Endodermal cell (in vitro differentiated cells): ENCODE measurements around the gene OR7A10. TPM values are rescaled to one million over a fixed set of nuclear protein-coding genes. Genes with fewer than 3 reads are reported as not detected.

Experiments used
- DNase-seq: peaks from one replicate; pipeline ENCODE4 v3.0.0-alpha.2; 2017
- H3K27ac ChIP-seq: 2 replicates; pipeline ENCODE4 v1.5.1; 2013; ENCODE audit warnings: mild to moderate bottlenecking, low read depth, low read length, moderate library complexity
- H3K27me3 ChIP-seq: 2 replicates; pipeline ENCODE4 v1.6.1; 2013; ENCODE audit warnings: mild to moderate bottlenecking, low read length, moderate library complexity; ENCODE audit not compliant: insufficient read depth, control insufficient read depth, poor library complexity, severe bottlenecking
- H3K36me3 ChIP-seq: 2 replicates; pipeline ENCODE4 v1.7.0; 2013; ENCODE audit warnings: mild to moderate bottlenecking, low read length, moderate library complexity; ENCODE audit not compliant: control insufficient read depth, insufficient read depth
- H3K4me1 ChIP-seq: one replicate; pipeline ENCODE4 v1.7.0; 2013; ENCODE audit warnings: low read length; ENCODE audit not compliant: control insufficient read depth, insufficient read depth
- H3K4me3 ChIP-seq: 2 replicates; pipeline ENCODE4 v1.5.1; 2013; ENCODE audit warnings: mild to moderate bottlenecking, low read length, moderate library complexity
- H3K9ac ChIP-seq: 2 replicates; pipeline ENCODE4 v1.6.1; 2013; ENCODE audit warnings: mild to moderate bottlenecking, low read length, moderate library complexity; ENCODE audit not compliant: poor library complexity, severe bottlenecking; ENCODE audit errors: extremely low read depth
- H3K9me3 ChIP-seq: 2 replicates; pipeline ENCODE4 v1.6.1; 2013; ENCODE audit warnings: mild to moderate bottlenecking, low read length, moderate library complexity; ENCODE audit not compliant: control insufficient read depth
- H3K27ac Mint-ChIP-seq: 2 replicates; pipeline ENCODE4 v1.8.0; 2020; ENCODE audit warnings: mixed read lengths
- H3K27me3 Mint-ChIP-seq: 2 replicates; pipeline ENCODE4 v1.8.0; 2021; ENCODE audit warnings: mild to moderate bottlenecking, mixed read lengths; ENCODE audit not compliant: insufficient read depth
- H3K36me3 Mint-ChIP-seq: 2 replicates; pipeline ENCODE4 v1.8.0; 2020; ENCODE audit warnings: low read depth, mixed read lengths
- H3K4me1 Mint-ChIP-seq: 2 replicates; pipeline ENCODE4 v1.8.0; 2020; ENCODE audit warnings: mixed read lengths
- H3K4me3 Mint-ChIP-seq: 2 replicates; pipeline ENCODE4 v1.8.0; 2020; ENCODE audit warnings: mild to moderate bottlenecking, moderate library complexity, mixed read lengths
- H3K9me3 Mint-ChIP-seq: 2 replicates; pipeline ENCODE4 v1.8.0; 2020; ENCODE audit warnings: mild to moderate bottlenecking, mixed read lengths
- WGBS, 2 experiments: methylation state at CpG; one replicate each; pipeline versions ENCODE4 v1.1.5 to v1.1.7; 2013; ENCODE audit warnings: missing lambda C conversion rate in 2 of 2, mixed read lengths in 1 of 2; ENCODE audit not compliant: insufficient coverage in 1 of 2, insufficient read length in 1 of 2; 5-methylcytosine and 5-hydroxymethylcytosine counted together
- total RNA-seq, 2 donors: library from RNA; stranded (reverse); fragmentation: NEBNext Ultra II Directional in 1 of 2; extraction: Animal tissue kit (Norgen Biotek cat#: 25700) in 1 of 2; gene quantifications; 2 replicates in 1 of 2; 3 replicates in 1 of 2; pipeline ENCODE4 v1.2.1, GENCODE V29; 2021
- TF ChIP-seq, protein P1 (sequence below): fragments of 200-600 bp; sonication (generic); conservative IDR thresholded peaks from 2 replicates; pipeline ENCODE4 v1.5.0; 2021; ENCODE audit warnings: antibody characterized with exemption, mild to moderate bottlenecking

OR7A10 gene
- total RNA-seq, 2 donors from 2014 or later, result not detected

DNA sequence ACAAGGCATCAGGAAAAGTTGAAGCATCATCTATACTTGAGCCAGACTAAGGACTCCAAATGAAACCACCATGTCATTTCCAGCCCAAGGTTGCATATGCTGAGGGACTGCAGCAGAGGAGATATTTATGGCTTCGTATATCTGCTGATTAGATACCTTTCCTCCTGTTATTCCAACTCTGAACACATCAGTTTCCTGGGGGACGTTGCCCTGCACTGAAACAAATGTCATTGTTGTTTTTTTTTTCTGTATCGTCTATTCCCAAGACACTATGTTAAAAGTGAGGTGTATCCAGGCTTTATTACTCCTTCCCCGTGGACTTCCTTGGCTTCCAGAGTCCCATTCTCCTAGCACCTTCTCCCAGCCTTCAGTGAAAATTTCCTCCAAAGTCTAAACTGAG lies 37.3 kb upstream of the OR7A10 start, which contains the start of gene OR7A17:
OR7A17 (minus strand) TSS at position 101 of the 400 bp plus-strand sequence. CDS start 4,777 bp downstream, outside the sequence.
- DNase-seq, result no peak
- Histone ChIP-seq H3K4me3 (no peak within 1 kb of the TSS), H3K27ac (no peak within 1 kb of the TSS), H3K4me1 (no peaks in the 10 kb centered on the region), H3K9me3 (peaks cover 54% of the 10 kb centered on the region), H3K9ac (no peak within 1 kb of the TSS), H3K36me3 (no peaks in the 10 kb centered on the region), H3K27me3 (no peaks in the 10 kb centered on the region)
- Mint-ChIP-seq H3K36me3 (no peaks in the 10 kb centered on the region), H3K27ac (no peak within 1 kb of the TSS), H3K4me3 (no peak within 1 kb of the TSS), H3K27me3 (no peaks in the 10 kb centered on the region), H3K9me3 (peaks cover 74% of the 10 kb centered on the region), H3K4me1 (no peaks in the 10 kb centered on the region)
- WGBS, 2 experiments, result 30% methylated on average over 3 to 4 of the region's 4 CpGs
- TF ChIP-seq, protein P1, sequence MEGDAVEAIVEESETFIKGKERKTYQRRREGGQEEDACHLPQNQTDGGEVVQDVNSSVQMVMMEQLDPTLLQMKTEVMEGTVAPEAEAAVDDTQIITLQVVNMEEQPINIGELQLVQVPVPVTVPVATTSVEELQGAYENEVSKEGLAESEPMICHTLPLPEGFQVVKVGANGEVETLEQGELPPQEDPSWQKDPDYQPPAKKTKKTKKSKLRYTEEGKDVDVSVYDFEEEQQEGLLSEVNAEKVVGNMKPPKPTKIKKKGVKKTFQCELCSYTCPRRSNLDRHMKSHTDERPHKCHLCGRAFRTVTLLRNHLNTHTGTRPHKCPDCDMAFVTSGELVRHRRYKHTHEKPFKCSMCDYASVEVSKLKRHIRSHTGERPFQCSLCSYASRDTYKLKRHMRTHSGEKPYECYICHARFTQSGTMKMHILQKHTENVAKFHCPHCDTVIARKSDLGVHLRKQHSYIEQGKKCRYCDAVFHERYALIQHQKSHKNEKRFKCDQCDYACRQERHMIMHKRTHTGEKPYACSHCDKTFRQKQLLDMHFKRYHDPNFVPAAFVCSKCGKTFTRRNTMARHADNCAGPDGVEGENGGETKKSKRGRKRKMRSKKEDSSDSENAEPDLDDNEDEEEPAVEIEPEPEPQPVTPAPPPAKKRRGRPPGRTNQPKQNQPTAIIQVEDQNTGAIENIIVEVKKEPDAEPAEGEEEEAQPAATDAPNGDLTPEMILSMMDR, result no peak

DNA sequence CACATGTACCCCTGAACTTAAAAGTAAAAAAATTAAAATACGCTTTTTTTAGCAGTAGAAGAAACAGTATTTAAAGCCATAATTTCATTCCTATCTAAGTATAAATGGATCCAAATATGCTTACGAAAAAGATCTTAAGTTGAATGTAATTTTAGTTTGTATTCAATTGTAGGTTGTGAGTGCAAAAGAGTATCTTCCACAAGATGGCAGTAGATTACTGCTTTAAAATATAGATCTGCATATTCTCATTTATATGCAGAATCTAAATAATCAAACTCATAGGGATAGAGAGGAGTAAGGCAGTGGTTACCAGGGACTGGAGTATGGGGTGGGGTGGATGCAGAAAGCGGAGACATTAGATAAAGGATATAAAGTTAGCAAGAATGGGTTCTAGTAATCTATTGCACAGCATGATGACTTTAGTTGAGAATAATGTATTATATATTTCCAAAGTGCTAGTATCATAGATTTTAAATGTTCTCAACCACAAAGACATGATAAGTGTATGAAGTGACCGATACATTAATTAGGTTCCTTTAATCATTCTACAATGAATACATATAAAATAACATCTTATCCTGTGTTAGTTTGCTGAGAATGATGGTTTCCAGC lies 23.0 kb upstream of the OR7A10 start:
- DNase-seq, result no peak
- peaks cover 84% of the 10 kb centered on the region for H3K9me3 Mint-ChIP-seq
- H3K27ac Mint-ChIP-seq, result no peak overlapping the region

DNA sequence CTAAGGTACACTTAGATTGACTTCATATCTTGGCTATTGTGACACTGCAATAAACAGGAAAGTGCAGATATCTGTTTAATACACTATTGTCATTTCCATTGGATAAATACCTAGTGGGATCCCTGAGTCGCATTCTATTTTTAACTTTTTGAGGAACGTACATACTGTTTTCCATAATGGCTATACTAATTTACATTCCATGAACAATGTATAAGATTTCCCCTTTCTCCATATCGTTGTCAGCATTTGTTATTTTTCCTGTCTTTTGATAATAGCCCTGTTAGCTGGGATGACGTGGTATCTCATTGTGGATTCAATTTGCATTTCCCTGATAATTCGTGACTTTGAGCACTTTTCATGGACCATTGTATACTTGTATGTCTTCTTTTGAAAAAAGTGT lies 19.8 kb upstream of the OR7A10 start:
- Mint-ChIP-seq H3K9me3 (peaks cover 84% of the 10 kb centered on the region), H3K27ac (no peak overlapping the region), H3K4me3 (no peak overlapping the region), H3K27me3 (no peaks in the 10 kb centered on the region), H3K4me1 (no peaks in the 10 kb centered on the region), H3K36me3 (no peaks in the 10 kb centered on the region)
- TF ChIP-seq, protein P1, result no peak
- Histone ChIP-seq H3K27ac (no peak overlapping the region), H3K4me1 (no peaks in the 10 kb centered on the region), H3K27me3 (no peaks in the 10 kb centered on the region), H3K4me3 (peak overlapping the region; percentile 51), H3K9ac (no peak overlapping the region), H3K9me3 (peaks cover 56% of the 10 kb centered on the region), H3K36me3 (no peaks in the 10 kb centered on the region)
- WGBS, 2 experiments, result 59 to 66% methylated on average over 4 to 5 of the region's 5 CpGs
- DNase-seq, result no peak

More for the DNA sequence above, 23.0 kb upstream of the OR7A10 start:
- no peaks in the 10 kb centered on the region for H3K4me1 Mint-ChIP-seq
- H3K4me3 Mint-ChIP-seq, result no peak overlapping the region
- no peaks in the 10 kb centered on the region for H3K27me3 Mint-ChIP-seq
- TF ChIP-seq, protein P1, result peak; percentile 39
- Histone ChIP-seq H3K4me1 (no peaks in the 10 kb centered on the region), H3K36me3 (no peaks in the 10 kb centered on the region), H3K27ac (no peak overlapping the region), H3K9me3 (peaks cover 61% of the 10 kb centered on the region), H3K9ac (no peak overlapping the region), H3K4me3 (no peak overlapping the region), H3K27me3 (no peaks in the 10 kb centered on the region)
- H3K36me3 Mint-ChIP-seq, result no peaks in the 10 kb centered on the region
- 76% methylated on average over 2 of the region's 4 CpGs; no CpG with 5 or more reads in 1 of the 2 experiments for WGBS, 2 experiments
